Suprapubic skin (tissue), 3 donors: ENCODE measurements around the gene LRMDA.

Experiments
- CTCF ChIP-seq, 2 donors: fragments of 200-600 bp in 1 of 2; fragments of 450-650 bp in 1 of 2; sonication (generic) in 1 of 2; IDR thresholded peaks; one replicate each; pipeline ENCODE4 v1.5.1; 2016 to 2019; ENCODE audit warnings: antibody characterized with exemption in 2 of 2, mild to moderate bottlenecking in 1 of 2, moderate library complexity in 1 of 2
- EP300 ChIP-seq: sonication (generic); formaldehyde crosslinking; IDR thresholded peaks from one replicate; pipeline ENCODE4 v1.6.1; 2017; ENCODE audit warnings: antibody characterized with exemption
- POLR2A ChIP-seq, 2 donors: fragments of 450-650 bp; IDR thresholded peaks; one replicate each; pipeline ENCODE4 v1.6.1; 2017; ENCODE audit warnings: antibody characterized with exemption in 2 of 2, mild to moderate bottlenecking in 2 of 2, moderate library complexity in 2 of 2

GRCh38 chr10:75450075-75450445 lies 18.6 kb downstream of the LRMDA start:
- TF ChIP-seq CTCF (IDR thresholded peaks at IDR 0.05) (no peak), EP300 (no peak), POLR2A (IDR thresholded peaks at IDR 0.05) (no peak)
